ENCODE measurements around the gene DGKB. TPM values are rescaled to one million over a fixed set of nuclear protein-coding genes. Genes with fewer than 3 reads are reported as not detected.

Gene DGKB
- total and polyA plus RNA-seq, 2 of the 8 experiments (the other 6 are each of a cell fraction or from before 2014, with no cell fraction given): 1.9 to 2.6 TPM

DNA sequence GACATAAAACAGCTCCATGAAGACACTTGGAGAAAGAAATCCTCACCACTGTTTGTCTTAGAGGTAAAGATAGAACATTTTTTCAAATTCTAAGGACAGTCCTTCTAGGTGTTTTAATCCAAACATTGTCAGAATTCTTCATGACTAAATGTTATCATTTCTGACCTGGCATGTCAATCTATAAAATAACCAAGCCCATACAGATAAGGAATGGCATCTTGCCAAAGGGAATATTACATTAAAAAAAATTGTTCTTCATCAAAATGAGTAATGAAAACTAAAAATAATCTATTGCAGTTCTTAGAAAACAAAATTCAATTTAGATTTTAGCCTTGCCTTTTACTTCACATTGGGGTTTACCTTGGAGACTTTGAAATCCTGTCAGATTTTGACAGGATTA, 33.6 kb downstream of the DGKB start:
- Histone ChIP-seq H2BK15ac (ENCODE audit: low read length) (no peak overlapping the region), H2AK5ac (ENCODE audit: low read depth, low read length) (no peak overlapping the region), H4K20me1 (replicated peaks in 1 of 2; ENCODE audit: control insufficient read depth in 1 of 2, insufficient read depth in 2 of 2, low read length in 2 of 2) (no peaks in the 10 kb centered on the region), H3K9ac (replicated peaks in 1 of 4; ENCODE audit: extremely low read depth in 1 of 4, low read depth in 3 of 4, low read length in 3 of 4) (no peak overlapping the region), H3K36me3 (ENCODE audit: control insufficient read depth in 2 of 4, insufficient read depth in 4 of 4, low read length in 3 of 4) (no peaks in the 10 kb centered on the region), H3K4me3 (ENCODE audit: extremely low read depth in 1 of 4, insufficient read depth in 2 of 4, low read depth in 3 of 4, low read length in 4 of 4) (no peak overlapping the region), H3K4me2 (ENCODE audit: insufficient read depth in 1 of 2, low read depth in 2 of 2, low read length in 2 of 2) (no peak overlapping the region), H3K27me3 (replicated peaks in 1 of 4; ENCODE audit: control insufficient read depth in 3 of 4, extremely low read depth in 1 of 4, insufficient read depth in 3 of 4, low read length in 3 of 4) (no peaks in the 10 kb centered on the region), H3K14ac (ENCODE audit: insufficient read length) (no peak overlapping the region), H2AFZ (ENCODE audit: low read length) (no peak overlapping the region), H3K27ac (ENCODE audit: low read depth, low read length) (no peak overlapping the region), H3K18ac (ENCODE audit: extremely low read depth, low read length) (no peak overlapping the region), H3K4ac (replicated peaks; ENCODE audit: insufficient read length, low read depth, low read length) (no peak overlapping the region), H3K23me2 (ENCODE audit: low read depth, low read length) (no peaks in the 10 kb centered on the region), H3K9me3 (ENCODE audit: insufficient read depth in 2 of 2, low read depth in 1 of 2, low read length in 1 of 2) (peaks cover 4 to 11% of the 10 kb centered on the region in 2 experiments; a peak in 3 of 4 replicates), H4K8ac (ENCODE audit: extremely low read depth, insufficient read depth, low read length) (no peak overlapping the region), H3K4me1 (replicated peaks in 1 of 4; ENCODE audit: control insufficient read depth in 3 of 4, insufficient read depth in 4 of 4, low read length in 3 of 4) (no peaks in the 10 kb centered on the region), H2BK20ac (ENCODE audit: low read length) (no peak overlapping the region), H2BK120ac (replicated peaks; ENCODE audit: low read depth, low read length) (no peak overlapping the region), H3K79me2 (ENCODE audit: control insufficient read depth in 1 of 2, insufficient read depth in 2 of 2, low read length in 2 of 2) (no peaks in the 10 kb centered on the region), H3K56ac (replicated peaks; ENCODE audit: insufficient read length, low read depth, low read length) (no peak overlapping the region), H4K5ac (ENCODE audit: insufficient read length, low read depth, low read length) (no peak overlapping the region), H3K79me1 (ENCODE audit: low read depth, low read length) (no peaks in the 10 kb centered on the region), H2BK5ac (ENCODE audit: low read depth, low read length) (no peak overlapping the region), H4K91ac (replicated peaks; ENCODE audit: insufficient read length, low read length) (no peak overlapping the region), H2BK12ac (ENCODE audit: low read depth, low read length) (no peak overlapping the region), H3K23ac (ENCODE audit: insufficient read length) (no peak overlapping the region)
- DNase-seq (ENCODE audit: low read depth in 1 of 2, low spot score in 2 of 2): no peak
- CTCF ChIA-PET (ENCODE audit: partially characterized antibody): no interaction called here
- FAIRE-seq: no peak
- POLR2A ChIA-PET (ENCODE audit: partially characterized antibody): no interaction called here
- TF ChIP-seq ASH2L (IDR thresholded peaks at IDR 0.05; ENCODE audit: low read length) (no peak), CTBP2 (IDR thresholded peaks at IDR 0.05; ENCODE audit: borderline replicate concordance, insufficient read depth, insufficient read length, low read length) (no peak), TCF12 (IDR thresholded peaks at IDR 0.05; ENCODE audit: low read depth, low read length) (no peak), HDAC2 (IDR thresholded peaks at IDR 0.05; ENCODE audit: borderline replicate concordance in 1 of 2, low read depth in 2 of 2, low read length in 2 of 2) (no peak), TAF7 (optimal IDR thresholded peaks at IDR 0.05; ENCODE audit: borderline replicate concordance, low read depth, low read length) (no peak)

Data from H1 (cell line).